NCI-H1417 (cell line): Measurements from ENCODE around the gene IKZF5.

ENCODE experiments used
- DNase-seq, 3 experiments: peaks; one replicate each; lab custom pipeline; 2025; lab: John Stamatoyannopoulos, UW

The IKZF5 gene, protein sequence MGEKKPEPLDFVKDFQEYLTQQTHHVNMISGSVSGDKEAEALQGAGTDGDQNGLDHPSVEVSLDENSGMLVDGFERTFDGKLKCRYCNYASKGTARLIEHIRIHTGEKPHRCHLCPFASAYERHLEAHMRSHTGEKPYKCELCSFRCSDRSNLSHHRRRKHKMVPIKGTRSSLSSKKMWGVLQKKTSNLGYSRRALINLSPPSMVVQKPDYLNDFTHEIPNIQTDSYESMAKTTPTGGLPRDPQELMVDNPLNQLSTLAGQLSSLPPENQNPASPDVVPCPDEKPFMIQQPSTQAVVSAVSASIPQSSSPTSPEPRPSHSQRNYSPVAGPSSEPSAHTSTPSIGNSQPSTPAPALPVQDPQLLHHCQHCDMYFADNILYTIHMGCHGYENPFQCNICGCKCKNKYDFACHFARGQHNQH

DNA sequence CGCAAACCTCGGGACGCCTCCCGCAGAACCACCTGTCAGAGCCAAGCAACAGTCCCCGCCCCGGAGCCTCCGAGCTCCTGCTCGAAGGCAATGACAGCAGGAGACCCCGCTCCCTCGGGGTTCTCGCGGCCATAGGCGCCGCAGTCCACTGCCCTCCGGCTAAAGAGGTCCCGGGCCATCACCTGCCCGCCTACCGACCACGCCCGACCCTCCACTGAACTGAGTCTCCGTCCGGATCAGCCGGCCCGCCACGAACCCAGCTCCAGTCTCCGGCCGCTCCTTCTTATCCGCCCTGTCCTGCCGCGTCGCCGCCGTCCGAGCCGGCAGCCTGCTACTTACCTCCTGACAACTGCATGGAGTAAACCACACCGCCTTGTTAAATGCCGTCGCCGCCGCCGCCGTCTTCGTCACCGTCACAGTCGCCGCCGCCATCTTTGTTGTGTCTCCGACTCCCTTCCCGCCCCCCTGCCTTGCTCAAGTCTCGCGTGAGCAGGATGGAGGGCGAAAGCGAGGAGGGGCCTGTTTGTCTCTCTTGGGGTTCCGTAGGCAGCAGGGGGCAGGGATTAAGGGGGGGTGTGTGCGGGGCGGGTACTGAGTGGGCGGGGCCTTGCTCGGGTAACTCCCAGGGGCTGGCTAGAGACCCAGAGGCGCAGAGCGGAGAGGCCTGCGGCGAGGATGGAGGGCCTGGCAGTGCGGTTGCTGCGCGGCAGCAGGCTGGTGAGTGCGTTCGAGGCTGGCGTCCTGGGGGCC, at the start of gene IKZF5, which contains the start of gene ACADSB:
IKZF5 (minus strand) TSS at position 441 of the 750 bp plus-strand sequence. CDS start 10,170 bp downstream, outside the sequence.
ACADSB (plus strand) TSS at position 652 of the 750 bp plus-strand sequence; CDS start at position 676, 24 bp downstream.
- DNase-seq: peak; percentile 86 to 96 (median 91)

DNA sequence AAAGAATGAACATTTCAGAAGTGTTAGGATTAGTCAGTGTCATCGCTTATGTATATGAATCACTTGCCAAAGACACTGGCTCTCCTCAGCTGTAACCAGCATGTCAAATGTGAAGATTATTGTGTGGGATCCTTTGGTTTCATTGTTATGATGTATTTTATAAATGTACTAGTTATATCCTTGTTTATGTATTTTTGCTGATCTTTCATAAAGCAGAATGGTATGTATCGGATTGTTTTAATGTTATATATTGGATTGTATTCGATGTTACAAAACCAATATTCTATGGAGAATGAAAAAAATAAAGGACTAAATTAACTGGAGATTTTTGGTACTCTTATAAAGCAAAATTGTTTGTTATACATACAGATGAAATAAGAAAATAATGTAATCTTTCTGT, 49.4 kb upstream of the IKZF5 start:
- DNase-seq: no peak

DNA sequence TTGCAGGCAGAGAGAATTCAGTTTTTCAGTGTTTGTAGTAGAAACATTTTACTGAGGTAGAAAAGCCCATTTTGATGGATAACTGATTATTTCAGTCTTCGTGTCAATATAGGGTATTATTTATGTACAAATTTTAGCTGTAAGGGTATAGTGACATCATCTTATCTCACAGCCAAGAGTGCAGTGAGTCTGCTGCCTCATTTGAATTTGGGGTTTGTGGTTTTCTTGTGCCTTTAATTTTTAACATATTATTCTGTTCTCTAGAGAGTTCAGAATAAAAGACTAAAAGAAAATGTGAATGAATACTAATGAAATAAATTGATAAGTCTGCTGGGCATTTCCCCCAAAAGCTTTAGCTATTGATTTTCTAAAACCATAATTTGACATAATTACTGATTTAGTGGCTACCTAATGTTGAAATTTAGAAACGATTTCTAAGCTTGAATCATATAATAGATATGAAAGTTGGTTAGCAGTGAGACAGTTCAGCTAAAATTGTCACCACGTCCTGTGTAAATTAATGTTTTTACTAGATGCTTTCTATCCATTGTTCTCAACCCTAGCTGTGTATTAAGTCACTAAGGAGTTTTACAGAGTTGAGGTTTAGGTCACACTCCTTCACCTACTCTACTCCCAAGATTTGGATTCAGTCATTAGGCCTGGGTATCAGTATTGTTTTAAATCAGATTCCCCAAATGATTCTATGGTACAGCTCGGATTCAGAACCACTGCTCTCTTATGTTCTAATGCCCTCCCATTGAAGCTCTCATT, 37.6 kb upstream of the IKZF5 start:
- DNase-seq: no peak

DNA sequence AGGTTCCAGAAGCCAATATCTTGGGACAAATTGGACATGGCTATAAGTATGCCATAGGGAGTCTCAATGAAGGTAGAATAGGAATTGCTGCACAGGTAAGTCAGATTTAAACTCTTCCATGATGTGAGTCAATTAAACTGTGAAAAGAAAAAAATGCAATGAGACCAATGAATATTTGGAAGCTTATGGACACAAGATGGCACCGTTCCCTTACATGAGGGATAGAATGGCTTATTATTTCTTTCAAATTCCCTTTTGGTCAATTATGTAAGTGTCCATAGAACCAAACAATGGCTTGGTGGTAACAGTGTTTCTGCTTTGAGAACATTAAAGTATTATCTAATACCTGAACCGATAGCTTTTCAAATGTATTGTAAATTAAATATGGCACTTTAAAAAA, 35.8 kb upstream of the IKZF5 start:
- peak in 2 of 3 experiments; percentile 60 to 85 for DNase-seq

DNA sequence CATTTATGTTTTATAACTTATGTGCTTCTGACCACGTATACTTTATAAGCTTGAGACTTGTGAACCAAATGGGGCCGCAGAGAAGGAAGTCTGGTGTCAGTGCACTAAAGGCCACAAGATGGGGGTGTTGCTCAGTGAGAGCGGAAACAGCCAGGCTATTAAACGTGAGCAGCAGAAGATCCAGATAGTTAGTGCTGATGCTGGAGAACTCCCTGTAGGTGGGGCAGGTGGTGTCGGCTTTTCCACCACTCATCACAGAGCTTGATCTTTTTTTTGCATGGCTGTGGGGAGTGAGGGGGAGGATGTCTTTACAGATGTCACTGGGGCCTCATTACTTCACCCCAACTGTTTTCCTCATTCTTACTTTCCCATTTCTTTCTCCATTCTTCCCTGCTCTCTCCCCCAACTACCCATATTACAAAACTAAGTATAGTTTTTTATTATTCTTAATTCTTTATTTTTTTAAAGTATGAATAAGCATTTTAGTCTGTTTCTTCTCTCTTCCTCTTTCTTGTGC, 34.9 kb upstream of the IKZF5 start:
- DNase-seq: peak; percentile 37 to 84 (median 63)

DNA sequence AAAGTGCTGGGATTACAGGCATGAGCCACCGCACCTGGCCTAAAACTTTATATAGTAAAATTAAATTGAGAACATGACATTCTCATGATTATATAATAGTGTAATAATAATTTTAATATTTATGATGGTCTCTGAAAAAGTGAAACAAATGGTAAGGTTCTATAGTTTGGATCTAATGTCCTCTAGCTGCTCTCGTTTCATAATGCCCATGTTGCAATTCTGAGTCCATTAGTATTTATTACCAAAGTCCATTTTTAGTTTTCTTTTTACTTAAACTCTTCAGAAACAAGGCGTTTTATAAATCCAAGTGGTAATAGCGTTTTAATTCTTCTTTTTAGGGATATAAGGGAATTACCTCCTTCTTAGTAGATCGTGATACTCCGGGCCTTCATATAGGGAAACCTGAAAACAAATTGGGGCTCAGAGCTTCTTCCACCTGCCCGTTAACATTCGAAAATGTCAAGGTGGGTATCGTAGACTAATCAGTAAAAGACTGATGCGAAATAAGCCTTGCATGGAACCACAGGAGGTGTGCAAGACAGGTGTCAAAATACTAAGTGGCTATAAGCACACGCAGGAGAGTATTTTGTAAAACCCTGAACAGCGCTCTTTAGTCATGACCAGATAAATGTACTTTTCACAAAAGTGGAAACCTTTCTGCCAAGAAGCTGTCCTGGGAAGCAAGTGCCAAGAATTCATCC, 34.3 kb upstream of the IKZF5 start:
- no peak for DNase-seq

DNA sequence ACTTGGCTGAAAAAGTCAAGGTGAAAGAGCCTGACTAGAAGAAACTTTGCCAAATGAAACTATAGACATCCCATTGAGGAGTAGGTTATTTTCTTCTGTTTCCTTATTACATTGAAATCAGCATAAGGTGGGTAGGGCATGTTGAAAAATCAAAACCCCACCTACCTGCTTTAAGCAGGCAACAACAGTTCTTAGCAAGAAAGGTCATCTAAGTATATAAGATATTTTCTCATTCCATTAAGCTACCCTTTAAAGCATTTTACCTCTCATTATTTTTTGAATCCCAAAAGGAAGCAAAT, 31.0 kb upstream of the IKZF5 start:
- no peak for DNase-seq

DNA sequence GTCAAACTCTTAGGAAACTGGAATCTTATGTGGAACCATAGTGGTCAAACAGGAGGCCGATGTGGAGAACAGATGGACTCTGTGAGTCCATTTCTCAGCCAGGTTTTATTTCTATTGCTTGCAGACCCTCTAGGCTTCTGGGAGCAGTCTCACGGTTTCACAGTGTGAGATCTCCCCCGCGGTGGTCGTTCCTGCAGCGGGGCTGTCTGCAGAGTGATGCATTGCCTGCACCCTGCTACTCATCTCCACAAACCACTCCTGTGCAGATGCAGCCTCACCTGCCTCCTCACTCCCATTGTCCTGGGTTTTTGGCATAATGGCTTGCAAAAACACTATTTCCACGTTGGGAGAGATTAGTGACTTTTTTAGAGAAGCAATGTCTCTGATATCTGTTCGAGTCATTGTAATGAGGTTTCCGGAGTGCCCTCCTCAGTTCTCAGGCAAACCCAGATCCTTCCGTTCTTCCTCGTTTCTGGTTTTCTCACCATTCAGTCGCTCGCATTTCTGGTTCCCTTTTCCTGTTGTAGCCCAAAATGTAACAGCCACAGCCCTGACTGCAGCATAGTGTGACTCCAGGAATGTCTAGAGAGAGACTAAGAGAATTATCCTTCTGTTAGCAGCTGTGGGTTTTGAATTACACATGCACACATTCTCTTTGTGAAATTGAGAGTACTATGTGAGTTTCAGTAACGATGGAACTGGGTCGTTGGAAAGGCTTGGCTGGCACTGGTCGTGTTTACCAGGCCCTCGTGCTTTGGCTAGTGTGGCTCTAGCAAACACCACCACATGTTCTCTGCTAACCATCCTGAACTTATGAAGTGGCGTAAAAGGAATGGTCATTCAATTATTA, 30.4 kb upstream of the IKZF5 start:
- DNase-seq: no peak

DNA sequence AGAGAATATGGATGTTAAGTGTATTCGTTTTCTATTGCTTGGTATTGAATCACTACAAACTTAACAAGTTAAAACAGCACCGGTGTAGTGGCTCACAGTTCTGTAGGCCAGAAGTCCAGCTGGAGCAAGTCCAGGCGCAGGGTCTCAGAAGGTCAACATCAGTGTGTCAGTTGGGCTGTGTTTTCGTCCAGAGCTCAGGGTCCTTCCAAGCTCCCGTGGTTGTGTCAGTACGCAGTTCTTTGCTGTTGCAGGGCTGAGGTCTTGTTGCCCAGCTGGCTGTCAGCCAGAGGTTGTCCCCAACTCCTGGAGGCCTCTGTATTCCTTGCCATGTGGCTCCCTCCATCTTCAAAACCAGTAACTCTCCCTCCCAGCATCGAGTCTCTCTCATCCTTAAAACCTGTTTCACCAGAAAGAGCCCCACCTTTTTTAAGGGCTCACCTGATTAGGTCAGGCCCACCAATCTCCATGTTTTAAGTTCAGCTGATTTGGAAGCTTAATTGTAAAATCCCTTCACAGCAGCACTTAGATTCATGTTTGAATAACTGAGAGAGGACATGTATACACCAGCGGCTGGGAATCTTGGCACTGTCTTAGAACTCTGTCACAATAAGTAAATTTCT, 27.0 kb upstream of the IKZF5 start:
- DNase-seq: no peak

DNA sequence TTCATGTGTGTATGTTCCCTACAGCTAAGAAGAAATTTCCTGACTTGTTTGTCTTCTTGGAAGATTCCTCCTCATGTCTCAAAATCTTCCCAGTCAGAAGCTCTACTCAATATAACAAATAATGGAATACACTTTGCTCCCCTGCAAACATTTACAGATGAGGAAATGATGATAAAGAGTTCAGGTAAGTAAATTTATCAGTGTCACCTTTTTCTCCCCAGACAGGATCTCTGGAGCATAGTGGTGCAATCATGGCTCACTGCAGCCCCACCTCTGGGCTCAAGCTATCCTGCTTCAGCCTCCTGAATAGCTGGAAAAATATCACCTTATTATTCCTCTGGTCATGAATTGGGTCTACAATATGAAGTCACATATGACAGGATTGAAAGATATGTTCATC, 25.7 kb upstream of the IKZF5 start:
- DNase-seq: no peak

DNA sequence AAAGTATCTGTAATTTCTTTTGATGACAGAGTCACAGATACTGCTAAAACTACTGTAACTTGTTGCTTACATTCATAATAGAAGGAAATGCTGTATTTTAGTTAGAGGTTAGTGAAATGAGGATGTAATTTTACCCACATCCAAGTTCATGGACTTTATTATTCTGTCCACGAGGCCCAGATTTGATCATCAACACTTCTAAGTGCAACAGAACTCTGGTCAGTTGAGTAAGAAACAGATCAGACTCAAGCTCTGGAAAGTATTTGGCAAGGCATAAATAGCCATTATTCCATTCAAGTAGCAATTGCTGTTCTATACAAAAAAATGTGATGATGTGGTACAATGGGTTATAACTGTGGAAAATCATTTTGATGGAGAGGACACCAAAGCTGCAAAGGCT, 22.5 kb upstream of the IKZF5 start:
- no peak for DNase-seq

DNA sequence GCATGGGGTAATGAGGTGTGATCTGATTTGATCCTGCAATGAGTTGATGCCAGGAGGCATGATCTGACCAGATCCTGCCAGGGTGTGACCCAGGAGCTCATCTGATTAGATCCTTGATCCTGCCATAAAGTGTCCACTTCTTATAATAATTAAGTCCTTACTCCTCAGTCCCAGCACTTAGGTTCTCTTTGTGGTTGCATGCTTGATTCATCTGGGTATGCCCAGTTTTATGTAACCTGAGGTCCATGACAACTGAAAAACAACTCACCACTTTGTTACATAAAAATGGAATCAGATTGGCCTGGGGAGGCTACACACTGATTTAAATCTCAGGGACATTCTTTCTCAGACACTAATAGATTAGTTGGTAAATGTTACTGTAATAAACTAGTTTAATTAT, 19.3 kb upstream of the IKZF5 start:
- no peak for DNase-seq

DNA sequence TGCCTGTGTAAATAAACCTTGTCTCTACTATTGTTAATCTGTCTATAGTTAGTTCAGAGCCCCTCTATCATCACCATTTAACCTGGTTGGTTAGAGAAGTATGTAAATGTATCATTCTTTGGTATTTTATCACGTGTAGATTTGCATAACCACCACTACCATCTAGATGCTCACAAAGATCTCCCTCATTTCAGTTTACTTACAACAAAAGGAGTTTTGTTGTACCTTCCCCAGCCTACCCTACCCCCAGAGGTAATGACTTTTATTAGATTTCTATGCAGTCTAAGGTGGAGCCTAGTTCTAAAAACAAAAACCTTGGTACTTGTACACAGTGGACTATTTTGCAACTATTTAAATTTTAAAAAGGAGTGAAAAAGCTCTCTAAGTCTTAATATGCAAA, 17.7 kb upstream of the IKZF5 start:
- no peak for DNase-seq

DNA sequence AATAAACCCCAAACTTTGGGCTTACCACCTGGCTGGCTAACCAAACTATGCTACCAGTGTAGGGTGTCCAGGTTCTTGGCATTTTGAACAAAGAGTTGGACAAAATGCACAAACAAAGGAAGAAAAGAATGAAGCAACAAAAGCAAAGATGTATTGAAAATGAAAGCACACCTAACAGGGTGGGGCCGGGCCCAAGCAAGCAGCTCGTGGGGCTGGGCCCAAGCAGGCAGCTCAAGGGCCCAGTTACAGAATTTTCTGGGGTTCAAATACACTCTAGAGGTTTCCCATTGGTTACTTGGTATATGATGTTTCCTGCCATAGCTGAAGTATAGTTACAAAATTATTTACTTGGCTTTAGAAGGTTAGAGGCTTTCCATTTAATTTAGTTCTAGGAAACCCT, 15.9 kb upstream of the IKZF5 start:
- DNase-seq: no peak

DNA sequence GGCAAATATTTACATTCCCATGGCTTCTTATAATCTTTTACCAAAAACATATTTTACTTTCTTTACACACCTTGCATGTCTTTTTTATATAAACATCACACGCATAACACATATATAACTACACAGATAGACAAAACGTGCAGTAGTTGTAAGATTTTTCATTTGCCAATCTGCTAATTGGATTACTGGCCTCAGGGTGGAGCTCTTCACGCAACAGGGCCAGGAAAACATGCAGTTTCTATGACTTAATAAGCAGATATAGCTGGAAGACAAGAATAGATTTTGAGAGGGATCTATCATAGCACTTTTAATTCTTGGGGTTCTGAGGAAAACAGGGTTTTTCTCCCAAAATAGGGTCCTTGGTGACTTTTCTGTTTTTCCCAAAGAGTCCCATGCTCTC, 12.9 kb upstream of the IKZF5 start:
- DNase-seq: peak in 1 of 3 experiments; percentile 1

DNA sequence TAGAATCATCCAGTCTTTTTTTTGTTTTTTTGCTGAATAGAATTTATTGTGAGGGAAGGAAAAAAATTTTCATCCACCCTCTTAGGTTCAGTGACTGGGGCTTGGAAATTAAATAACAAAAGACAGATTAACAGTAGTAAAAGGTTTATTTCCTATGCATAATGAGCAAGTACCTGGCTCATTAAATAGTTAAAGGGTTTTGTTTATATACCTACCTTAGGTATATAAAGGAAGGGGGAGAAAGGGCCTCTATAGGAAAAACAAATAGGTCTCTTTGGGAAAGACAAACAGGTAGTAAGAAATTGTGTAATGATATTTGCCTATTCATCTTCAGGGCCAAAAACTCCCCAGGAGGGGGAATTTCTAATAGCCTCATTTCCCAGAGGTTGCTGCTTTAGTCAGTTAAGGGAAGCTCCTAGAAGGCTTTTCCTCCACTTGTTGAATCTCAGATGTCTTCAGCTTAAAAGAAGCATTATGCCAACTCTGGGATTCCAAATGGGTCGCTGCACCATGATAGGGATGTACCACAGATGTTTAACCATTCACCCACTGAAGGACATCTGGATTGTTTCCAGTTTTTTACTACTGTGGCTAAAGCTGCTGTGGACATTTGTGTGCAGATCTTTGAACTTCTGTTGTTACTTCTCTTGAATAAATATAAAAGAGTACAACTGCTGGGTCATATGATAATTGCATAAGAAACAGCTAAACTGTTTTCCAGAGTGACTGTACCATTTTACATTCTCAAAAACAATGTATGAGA, 11.5 kb upstream of the IKZF5 start:
- peak in 1 of 3 experiments; percentile 17 for DNase-seq

DNA sequence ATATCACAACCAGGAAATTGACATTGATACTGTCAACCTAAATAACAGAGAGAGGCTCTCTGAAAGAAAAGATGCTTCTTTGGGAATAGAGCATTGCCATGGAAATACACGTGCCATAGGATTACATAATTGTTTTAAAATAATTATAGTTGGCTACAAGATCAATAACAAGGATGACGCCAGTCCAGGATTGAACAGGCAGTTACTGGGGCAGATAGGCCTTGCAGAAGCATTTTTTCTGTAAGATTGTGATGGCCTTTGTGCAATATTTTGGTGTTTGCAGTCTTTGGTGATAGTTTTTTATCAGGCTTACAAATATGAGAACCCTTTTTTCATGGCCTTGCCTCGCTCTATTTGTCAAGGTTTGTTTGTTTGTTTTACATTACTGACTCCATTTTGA, 10.7 kb upstream of the IKZF5 start:
- no peak for DNase-seq

DNA sequence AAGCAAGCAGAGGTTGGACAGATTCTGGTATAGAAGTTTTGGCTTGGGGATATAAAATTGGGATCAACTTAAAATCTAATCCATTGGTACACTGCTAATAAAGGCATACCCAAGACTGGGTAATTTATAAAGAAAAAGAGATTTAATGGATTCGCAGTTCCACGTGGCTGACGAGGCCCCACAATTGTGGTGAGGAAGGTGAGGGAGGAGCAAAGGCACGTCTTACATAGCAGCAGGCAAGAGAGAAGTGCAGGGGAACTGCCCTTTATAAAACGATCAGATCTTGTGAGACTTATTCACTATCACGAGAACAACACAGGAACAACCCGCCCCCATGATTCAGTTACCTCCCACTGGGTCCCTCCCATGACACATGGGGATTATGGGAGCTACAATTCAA, 9.9 kb upstream of the IKZF5 start:
- DNase-seq: no peak

DNA sequence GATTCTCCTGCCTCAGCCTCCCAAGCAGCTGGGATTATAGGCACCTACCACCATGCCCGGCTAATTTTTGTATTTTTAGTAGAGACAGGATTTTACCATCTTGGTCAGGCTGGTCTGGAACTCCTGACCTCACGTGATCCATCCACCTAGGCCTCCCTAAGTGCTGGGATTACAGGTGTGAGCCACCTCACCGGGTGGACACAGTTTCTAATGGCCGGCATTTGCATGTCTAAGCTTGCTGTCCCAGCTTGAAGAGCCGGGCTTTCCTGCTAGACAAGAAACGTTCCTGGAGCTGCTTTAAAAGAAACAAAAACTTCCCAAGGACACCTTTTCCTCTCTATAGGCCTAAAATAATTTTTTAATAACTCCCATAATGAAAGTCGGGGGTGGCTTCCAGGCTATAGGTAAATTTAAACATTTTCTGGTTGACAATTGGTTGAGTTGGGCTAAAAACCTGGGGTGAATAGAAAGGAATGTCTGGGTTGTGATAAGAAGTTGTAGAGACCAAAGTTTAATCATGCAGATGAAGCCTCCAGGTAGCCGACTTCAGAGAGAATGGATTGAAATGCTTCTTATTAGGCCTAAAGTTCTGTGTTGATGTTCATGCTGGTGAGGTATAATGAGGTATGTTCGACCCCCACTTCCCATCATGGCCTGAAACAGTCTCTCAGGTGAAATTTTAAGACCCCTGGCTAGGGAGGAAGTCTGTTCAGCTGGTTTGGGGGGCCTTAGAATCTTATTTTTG, 9.0 kb upstream of the IKZF5 start:
- no peak for DNase-seq
